Calu3 (cell line): ENCODE measurements around the gene UHRF2. TPM values are rescaled to one million over a fixed set of nuclear protein-coding genes. Genes with fewer than 3 reads are reported as not detected.

Experiments
- BruUV-seq: library from RNA; stranded (reverse); fragments of 400-500 nt; replicated peaks from 2 replicates; lab custom pipeline; 2021; lab: Mats Ljungman, UMichigan
- CTCF ChIA-PET: fragments of 300-600 bp; sonication (Branson Sonifier 250); formaldehyde crosslinking; loops from one replicate; lab custom pipeline; 2022; ENCODE audit warnings: antibody characterized with exemption; lab: Charles Lee
- DNase-seq: peaks from one replicate; pipeline ENCODE4 v3.0.0; 2022
- H3K27ac Mint-ChIP-seq: one replicate; pipeline ENCODE4 v1.8.0; 2022; ENCODE audit warnings: mixed read lengths; ENCODE audit not compliant: unreplicated experiment
- H3K27me3 Mint-ChIP-seq: one replicate; pipeline ENCODE4 v1.8.0; 2022; ENCODE audit warnings: mixed read lengths; ENCODE audit not compliant: unreplicated experiment
- H3K36me3 Mint-ChIP-seq: one replicate; pipeline ENCODE4 v1.8.0; 2022; ENCODE audit warnings: mild to moderate bottlenecking, moderate library complexity, mixed read lengths; ENCODE audit not compliant: insufficient read depth, unreplicated experiment
- H3K4me1 Mint-ChIP-seq: one replicate; pipeline ENCODE4 v1.8.0; 2022; ENCODE audit warnings: mild to moderate bottlenecking, low read depth, mixed read lengths; ENCODE audit not compliant: unreplicated experiment
- H3K4me3 Mint-ChIP-seq: one replicate; pipeline ENCODE4 v1.8.0; 2022; ENCODE audit warnings: mild to moderate bottlenecking, low read depth, moderate library complexity, mixed read lengths; ENCODE audit not compliant: unreplicated experiment
- H3K9me3 Mint-ChIP-seq: one replicate; pipeline ENCODE4 v1.8.0; 2022; ENCODE audit warnings: low read depth, mixed read lengths; ENCODE audit not compliant: unreplicated experiment
- CTCF ChIP-seq: fragments of 200-600 bp; IDR thresholded peaks from one replicate; pipeline ENCODE4 v1.8.0; 2022; ENCODE audit warnings: antibody characterized with exemption; ENCODE audit not compliant: unreplicated experiment
- intact Hi-C: fragments of 100-400 bp; cut with micrococcal nuclease; formaldehyde crosslinking; loops from one replicate; pipeline ENCODE4 v1.10.0; 2022; ENCODE audit not compliant: unreplicated experiment
- total RNA-seq: library from RNA; stranded (reverse); gene quantifications from 2 replicates; pipeline ENCODE4 v1.2.3, GENCODE V29; 2022

UHRF2 gene
- total RNA-seq, 1 experiment from 2014 or later: 38.4 TPM

- CTCF ChIA-PET: no interaction called here
- BruUV-seq: no TSS peak
- intact Hi-C loops: no loop called here
- no peaks in the 10 kb centered on the region for H3K4me1 Mint-ChIP-seq
- no peak overlapping the region for H3K27ac Mint-ChIP-seq
- H3K4me3 Mint-ChIP-seq: no peak overlapping the region
- DNase-seq: no peak
- H3K27me3 Mint-ChIP-seq: no peaks in the 10 kb centered on the region
- no peaks in the 10 kb centered on the region for H3K9me3 Mint-ChIP-seq
- TF ChIP-seq CTCF: no peak
- peaks cover 16% of the 10 kb centered on the region for H3K36me3 Mint-ChIP-seq
Observed at GRCh38 chr9:6488395-6488794, 75.4 kb downstream of the UHRF2 start.

GRCh38 chr9:6489099-6489498, 76.1 kb downstream of the UHRF2 start:
- Mint-ChIP-seq H3K27me3 (no peaks in the 10 kb centered on the region), H3K27ac (no peak overlapping the region), H3K4me3 (no peak overlapping the region), H3K9me3 (no peaks in the 10 kb centered on the region), H3K4me1 (no peaks in the 10 kb centered on the region), H3K36me3 (peaks cover 16% of the 10 kb centered on the region)
- BruUV-seq: no TSS peak
- CTCF ChIA-PET: no interaction called here
- TF ChIP-seq CTCF: no peak
- intact Hi-C loops: no loop called here
- no peak for DNase-seq

GRCh38 chr9:6490863-6491262, 77.9 kb downstream of the UHRF2 start:
- intact Hi-C loops: no loop called here
- no peak for TF ChIP-seq CTCF
- no peaks in the 10 kb centered on the region for H3K9me3 Mint-ChIP-seq
- no peak overlapping the region for H3K4me3 Mint-ChIP-seq
- BruUV-seq: no TSS peak
- no peak overlapping the region for H3K27ac Mint-ChIP-seq
- peaks cover 12% of the 10 kb centered on the region for H3K36me3 Mint-ChIP-seq
- CTCF ChIA-PET: no interaction called here
- H3K27me3 Mint-ChIP-seq: no peaks in the 10 kb centered on the region
- DNase-seq: no peak
- no peaks in the 10 kb centered on the region for H3K4me1 Mint-ChIP-seq

- Mint-ChIP-seq H3K27me3 (no peaks in the 10 kb centered on the region), H3K9me3 (no peaks in the 10 kb centered on the region), H3K27ac (no peak overlapping the region), H3K36me3 (peaks cover 4% of the 10 kb centered on the region), H3K4me3 (no peak overlapping the region), H3K4me1 (no peaks in the 10 kb centered on the region)
- intact Hi-C loops: no loop called here
- BruUV-seq: no TSS peak
- CTCF ChIA-PET: no interaction called here
- TF ChIP-seq CTCF: no peak
- DNase-seq: no peak
Observed at GRCh38 chr9:6495466-6495865, 82.5 kb downstream of the UHRF2 start.
